ENCODE data around the gene NACA. TPM values are rescaled to one million over a fixed set of nuclear protein-coding genes. Genes with fewer than 3 reads are reported as not detected.

Gene NACA
- total RNA-seq, 1 experiment from 2014 or later: 1,507 TPM

Other genes starting within 250 kb of the NACA start
- gene GLS2, start 237.1 kb downstream of the NACA start, total RNA-seq (2014; rRNA removed; shearing (Covaris generic)): 2.2 and 5.5 TPM in 2 replicates
- 6.1 and 8.5 TPM in 2 replicates for gene RBMS2, start 203.5 kb downstream of the NACA start, total RNA-seq (2014; rRNA removed; shearing (Covaris generic))
- 23.6 and 24.6 TPM in 2 replicates for gene BAZ2A, start 95.0 kb downstream of the NACA start, total RNA-seq (2014; rRNA removed; shearing (Covaris generic))
- gene ATP5F1B, start 79.3 kb downstream of the NACA start, total RNA-seq (2014; rRNA removed; shearing (Covaris generic)): 959 and 1,061 TPM in 2 replicates
- gene PTGES3, start 37.0 kb downstream of the NACA start, total RNA-seq (2014; rRNA removed; shearing (Covaris generic)): 167 and 189 TPM in 2 replicates
- 44.0 and 70.2 TPM in 2 replicates for gene PRIM1, start 27.0 kb upstream of the NACA start, total RNA-seq (2014; rRNA removed; shearing (Covaris generic))
- 3.5 and 6.7 TPM in 2 replicates for gene HSD17B6, start 38.0 kb upstream of the NACA start, total RNA-seq (2014; rRNA removed; shearing (Covaris generic))
- 0.28 TPM in 1 of 2 replicates, not detected in the other for gene SDR9C7, start 209.1 kb upstream of the NACA start, total RNA-seq (2014; rRNA removed; shearing (Covaris generic))
- gene RDH16, start 232.3 kb upstream of the NACA start, total RNA-seq (2014; rRNA removed; shearing (Covaris generic)): 0.63 and 0.66 TPM in 2 replicates

Measured in H7 (cell line).